Testis (tissue), 2 donors: ENCODE results near the gene PNLIPRP2.

Experiments
- CTCF ChIP-seq, 3 experiments: fragments of 450-650 bp in 2 of 3; fragments of 200-600 bp in 1 of 3; sonication (generic) in 1 of 3; IDR thresholded peaks; one replicate each; pipeline ENCODE4 v1.5.1; 2016 to 2019; ENCODE audit warnings: antibody characterized with exemption in 3 of 3, mild to moderate bottlenecking in 2 of 3, moderate library complexity in 1 of 3
- POLR2A ChIP-seq: fragments of 450-650 bp; IDR thresholded peaks from one replicate; pipeline ENCODE4 v1.6.1; 2017; ENCODE audit warnings: antibody characterized with exemption, mild to moderate bottlenecking, moderate library complexity

- TF ChIP-seq CTCF (IDR thresholded peaks at IDR 0.05), result no peak
- no peak for TF ChIP-seq POLR2A
These were observed 44.9 kb downstream of the PNLIPRP2 start for GRCh38 chr10:116665541-116666125.
